Sigmoid colon (tissue), 4 donors: Measurements from ENCODE around the gene COPS2.

Experiments
- EP300 ChIP-seq, 4 donors: sonication (generic); formaldehyde crosslinking; IDR thresholded peaks; one replicate each; pipeline ENCODE4 v1.6.1; 2017; ENCODE audit warnings: antibody characterized with exemption in 4 of 4
- POLR2A ChIP-seq, 2 donors: fragments of 450-650 bp; IDR thresholded peaks; one replicate each; pipeline ENCODE4 v1.6.1; 2016; ENCODE audit warnings: antibody characterized with exemption in 2 of 2, mild to moderate bottlenecking in 2 of 2, moderate library complexity in 2 of 2
- TF ChIP-seq, protein P1 (sequence below), 4 experiments: fragments of 450-650 bp in 3 of 4; fragments of 200-600 bp in 1 of 4; IDR thresholded peaks; one replicate each; pipeline ENCODE4 v1.5.1; 2016 to 2019; ENCODE audit warnings: antibody characterized with exemption in 4 of 4, mild to moderate bottlenecking in 3 of 4, moderate library complexity in 2 of 4

DNA sequence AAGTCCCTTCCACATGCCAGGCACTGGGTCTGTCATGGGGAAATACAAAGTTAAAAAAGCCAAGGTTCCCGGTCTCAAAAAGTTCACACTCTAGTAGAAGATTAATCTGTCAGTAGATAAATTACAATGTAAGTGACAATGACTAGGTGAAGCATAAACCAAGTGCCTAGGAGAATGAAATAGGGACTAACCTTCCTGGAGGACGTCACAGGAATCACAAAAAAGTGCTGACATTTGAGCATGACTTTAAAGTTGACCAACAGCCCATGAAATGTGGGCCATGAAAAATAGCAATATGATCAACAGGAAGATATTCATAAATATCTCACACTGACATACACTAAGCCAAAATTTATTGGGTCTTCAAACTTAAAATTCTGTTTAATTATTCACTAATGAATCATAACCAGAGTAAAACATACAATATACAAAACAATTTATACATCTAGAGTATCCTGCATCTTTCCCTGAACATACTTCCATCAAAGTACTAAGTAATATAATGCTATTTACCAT, 20.0 kb downstream of the COPS2 start:
- TF ChIP-seq POLR2A (IDR thresholded peaks at IDR 0.05), result no peak
- TF ChIP-seq, protein P1, sequence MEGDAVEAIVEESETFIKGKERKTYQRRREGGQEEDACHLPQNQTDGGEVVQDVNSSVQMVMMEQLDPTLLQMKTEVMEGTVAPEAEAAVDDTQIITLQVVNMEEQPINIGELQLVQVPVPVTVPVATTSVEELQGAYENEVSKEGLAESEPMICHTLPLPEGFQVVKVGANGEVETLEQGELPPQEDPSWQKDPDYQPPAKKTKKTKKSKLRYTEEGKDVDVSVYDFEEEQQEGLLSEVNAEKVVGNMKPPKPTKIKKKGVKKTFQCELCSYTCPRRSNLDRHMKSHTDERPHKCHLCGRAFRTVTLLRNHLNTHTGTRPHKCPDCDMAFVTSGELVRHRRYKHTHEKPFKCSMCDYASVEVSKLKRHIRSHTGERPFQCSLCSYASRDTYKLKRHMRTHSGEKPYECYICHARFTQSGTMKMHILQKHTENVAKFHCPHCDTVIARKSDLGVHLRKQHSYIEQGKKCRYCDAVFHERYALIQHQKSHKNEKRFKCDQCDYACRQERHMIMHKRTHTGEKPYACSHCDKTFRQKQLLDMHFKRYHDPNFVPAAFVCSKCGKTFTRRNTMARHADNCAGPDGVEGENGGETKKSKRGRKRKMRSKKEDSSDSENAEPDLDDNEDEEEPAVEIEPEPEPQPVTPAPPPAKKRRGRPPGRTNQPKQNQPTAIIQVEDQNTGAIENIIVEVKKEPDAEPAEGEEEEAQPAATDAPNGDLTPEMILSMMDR (IDR thresholded peaks at IDR 0.05), result no peak
- TF ChIP-seq EP300 (IDR thresholded peaks at IDR 0.05), result no peak
